BJ (cell line): ENCODE data around the gene SHROOM3. TPM values are rescaled to one million over a fixed set of nuclear protein-coding genes. Genes with fewer than 3 reads are reported as not detected.

Experiments used
- CTCF ChIA-PET: fragments of 350-600 bp; formaldehyde crosslinking; extraction: SDS; loops from one replicate; lab custom pipeline; 2021; ENCODE audit warnings: antibody characterized with exemption, inconsistent platforms; lab: Yijun Ruan, JAX
- POLR2A ChIA-PET: fragments of 300-600 bp; sonication (Branson Sonifier 250); formaldehyde crosslinking; extraction: SDS; loops from one replicate; lab custom pipeline; 2021; ENCODE audit warnings: antibody characterized with exemption; lab: Charles Lee
- DNase-seq: peaks from one replicate; pipeline ENCODE4 v3.0.0-alpha.2; 2011; ENCODE audit warnings: low read depth
- H3K27me3 ChIP-seq: 2 replicates; pipeline ENCODE4 v1.6.0; 2011; ENCODE audit warnings: low read length; ENCODE audit not compliant: control insufficient read depth, insufficient read depth
- H3K36me3 ChIP-seq: 2 replicates; pipeline ENCODE4 v1.5.1; 2011; ENCODE audit warnings: low read length; ENCODE audit not compliant: control insufficient read depth, insufficient read depth
- H3K4me3 ChIP-seq: 2 replicates; pipeline ENCODE4 v1.5.1; 2011; ENCODE audit warnings: low read depth, mild to moderate bottlenecking, control low read depth, low read length
- polyA plus RNA-seq: library from polyadenylated mRNA; depleted of rRNA; stranded (reverse); fragments of >200 nt; gene quantifications from 2 replicates; pipeline ENCODE4 v1.2.3, GENCODE V29; 2011
- TF ChIP-seq, protein P1 (sequence below): IDR thresholded peaks from 2 replicates; pipeline ENCODE4 v1.5.1; 2011; ENCODE audit warnings: low read depth, mild to moderate bottlenecking, control low read depth, inconsistent platforms, low read length, moderate library complexity; ENCODE audit not compliant: insufficient read depth

Gene SHROOM3
- polyA plus RNA-seq, 1 experiment, result 46.1 TPM

DNA sequence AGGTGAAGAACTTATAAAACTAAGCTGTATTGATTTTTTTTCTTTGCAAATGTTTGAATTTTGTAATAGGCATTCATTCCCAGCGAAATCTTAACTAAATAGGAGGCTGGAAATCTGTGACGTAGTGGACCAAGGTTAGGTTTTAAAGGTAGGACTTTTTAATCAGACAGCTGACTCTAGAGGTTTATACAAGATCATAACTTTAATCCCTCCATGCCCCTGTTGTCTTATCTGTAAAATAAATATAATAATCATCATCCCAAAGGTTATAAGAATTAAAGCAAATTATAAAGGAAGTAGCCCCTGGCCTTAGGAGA, 101.3 kb downstream of the SHROOM3 start:
- ChIA-PET POLR2A (no interaction called here), CTCF (no interaction called here)
- H3K36me3 ChIP-seq, result no peaks in the 10 kb centered on the region
- no peak overlapping the region for H3K4me3 ChIP-seq
- no peak for DNase-seq
- H3K27me3 ChIP-seq, result no peaks in the 10 kb centered on the region
- TF ChIP-seq, protein P1, sequence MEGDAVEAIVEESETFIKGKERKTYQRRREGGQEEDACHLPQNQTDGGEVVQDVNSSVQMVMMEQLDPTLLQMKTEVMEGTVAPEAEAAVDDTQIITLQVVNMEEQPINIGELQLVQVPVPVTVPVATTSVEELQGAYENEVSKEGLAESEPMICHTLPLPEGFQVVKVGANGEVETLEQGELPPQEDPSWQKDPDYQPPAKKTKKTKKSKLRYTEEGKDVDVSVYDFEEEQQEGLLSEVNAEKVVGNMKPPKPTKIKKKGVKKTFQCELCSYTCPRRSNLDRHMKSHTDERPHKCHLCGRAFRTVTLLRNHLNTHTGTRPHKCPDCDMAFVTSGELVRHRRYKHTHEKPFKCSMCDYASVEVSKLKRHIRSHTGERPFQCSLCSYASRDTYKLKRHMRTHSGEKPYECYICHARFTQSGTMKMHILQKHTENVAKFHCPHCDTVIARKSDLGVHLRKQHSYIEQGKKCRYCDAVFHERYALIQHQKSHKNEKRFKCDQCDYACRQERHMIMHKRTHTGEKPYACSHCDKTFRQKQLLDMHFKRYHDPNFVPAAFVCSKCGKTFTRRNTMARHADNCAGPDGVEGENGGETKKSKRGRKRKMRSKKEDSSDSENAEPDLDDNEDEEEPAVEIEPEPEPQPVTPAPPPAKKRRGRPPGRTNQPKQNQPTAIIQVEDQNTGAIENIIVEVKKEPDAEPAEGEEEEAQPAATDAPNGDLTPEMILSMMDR, result no peak

DNA sequence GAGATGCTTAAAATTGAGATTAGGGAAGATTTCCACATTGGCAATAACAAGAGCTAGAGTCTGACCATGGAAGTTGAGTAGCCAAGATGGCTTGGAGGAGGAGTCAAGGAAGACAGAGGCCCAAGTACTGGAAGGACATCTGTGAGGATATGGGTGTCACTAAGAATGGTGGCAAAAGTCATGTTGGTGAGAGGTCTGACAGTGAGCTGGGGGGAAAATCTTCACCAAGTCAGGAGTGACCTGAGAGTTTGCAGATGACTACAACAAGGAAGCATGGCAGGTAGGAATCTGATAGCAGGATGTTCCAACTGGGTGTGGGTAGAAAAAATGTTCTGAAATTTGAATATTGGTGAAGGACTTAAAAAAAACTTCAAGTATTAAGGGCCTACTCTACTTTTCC, 103.3 kb downstream of the SHROOM3 start:
- POLR2A ChIA-PET, result no interaction called here
- CTCF ChIA-PET, result interaction anchor here (1.9 kb wide), 1 partner anchor 16 kb away, joined by 5 read pairs; no protein-coding TSS in a partner anchor
- H3K36me3 ChIP-seq, result no peaks in the 10 kb centered on the region
- no peak overlapping the region for H3K4me3 ChIP-seq
- no peaks in the 10 kb centered on the region for H3K27me3 ChIP-seq
- no peak for DNase-seq
- TF ChIP-seq, protein P1, result no peak

DNA sequence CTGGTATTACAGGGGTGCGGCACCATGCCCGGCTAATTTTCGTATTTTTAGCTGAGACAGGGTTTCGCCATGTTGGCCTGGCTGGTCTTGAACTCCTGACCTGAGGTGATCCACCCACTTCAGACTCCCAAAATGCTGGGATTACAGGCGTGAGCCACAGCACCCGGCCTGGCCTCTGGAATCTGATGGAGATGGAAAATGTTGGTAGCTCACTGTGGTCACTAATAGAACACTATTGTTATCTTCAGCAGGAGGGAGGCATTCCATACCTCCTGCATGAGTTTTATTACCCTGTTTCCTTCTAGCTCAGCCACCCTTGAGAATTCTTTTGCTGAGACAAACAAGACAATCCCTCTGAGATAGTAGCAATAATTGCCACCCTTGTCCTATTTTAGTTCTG, 105.0 kb downstream of the SHROOM3 start:
- Histone ChIP-seq H3K4me3 (no peak overlapping the region), H3K36me3 (no peaks in the 10 kb centered on the region), H3K27me3 (no peaks in the 10 kb centered on the region)
- CTCF ChIA-PET, result interaction anchor here (0.8 to 1.3 kb wide), 2 partner anchors 10 to 47 kb away, joined by 3 read pairs; no protein-coding TSS in a partner anchor
- POLR2A ChIA-PET, result no interaction called here
- DNase-seq, result no peak
- TF ChIP-seq, protein P1, result no peak

DNA sequence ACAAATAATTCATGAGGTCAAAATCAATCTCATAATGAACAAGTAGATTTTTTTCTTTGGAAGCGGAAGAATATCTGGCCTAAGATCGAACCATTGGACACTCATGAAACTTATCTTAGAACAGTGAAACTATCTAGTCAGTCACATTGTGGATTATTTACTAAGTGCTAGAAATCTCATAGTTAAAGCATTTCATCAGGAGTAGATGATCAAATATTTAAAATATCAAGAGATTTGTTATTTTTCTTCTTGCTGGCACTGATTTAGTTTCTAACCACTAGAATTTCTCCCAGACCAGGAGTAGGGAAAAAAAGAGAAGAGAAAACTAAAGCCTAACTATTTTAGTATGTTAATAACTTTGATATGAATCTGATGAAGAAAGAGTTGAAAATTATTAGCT, 105.5 kb downstream of the SHROOM3 start:
- ChIA-PET POLR2A (no interaction called here), CTCF (interaction anchor here (0.8 kb wide), 1 partner anchor 10 kb away, joined by 3 read pairs; no protein-coding TSS in a partner anchor)
- DNase-seq, result no peak
- H3K36me3 ChIP-seq, result no peaks in the 10 kb centered on the region
- no peak overlapping the region for H3K4me3 ChIP-seq
- H3K27me3 ChIP-seq, result no peaks in the 10 kb centered on the region
- TF ChIP-seq, protein P1, result no peak

DNA sequence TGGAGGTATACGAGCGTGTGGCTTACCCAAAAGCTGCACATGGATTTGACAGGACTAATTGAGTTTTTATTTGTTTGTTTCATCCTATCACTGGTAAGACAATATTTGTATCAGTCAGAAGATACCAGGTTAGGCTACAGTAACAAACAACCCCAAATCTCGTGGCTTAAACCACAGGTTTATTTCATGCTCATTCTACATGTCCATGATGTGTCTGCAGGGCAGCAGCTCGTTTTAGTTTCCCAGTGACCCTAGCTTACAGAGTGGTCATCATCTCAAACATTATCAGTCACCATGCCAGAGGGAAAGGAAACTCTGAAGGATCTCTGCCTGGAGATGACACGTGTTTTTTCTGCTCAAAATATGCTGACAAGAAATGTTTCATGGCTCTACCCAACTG, 108.3 kb downstream of the SHROOM3 start:
- no peaks in the 10 kb centered on the region for H3K36me3 ChIP-seq
- CTCF ChIA-PET, result interaction anchor here (1.0 kb wide), 1 partner anchor 13 kb away, joined by 3 read pairs; no protein-coding TSS in a partner anchor
- POLR2A ChIA-PET, result no interaction called here
- no peak overlapping the region for H3K4me3 ChIP-seq
- TF ChIP-seq, protein P1, result no peak
- no peaks in the 10 kb centered on the region for H3K27me3 ChIP-seq
- DNase-seq, result no peak
